Suprapubic skin (tissue), 3 donors: ENCODE data around the gene GARIN5B.

ENCODE experiments used
- POLR2AphosphoS5 ChIP-seq, 3 donors: sonication (generic); formaldehyde crosslinking; IDR thresholded peaks; one replicate each; pipeline ENCODE4 v1.6.1; 2017; ENCODE audit warnings: antibody characterized with exemption in 3 of 3
- TF ChIP-seq, protein P1 (sequence below), 2 donors: fragments of 200-600 bp in 1 of 2; fragments of 450-650 bp in 1 of 2; sonication (generic) in 1 of 2; IDR thresholded peaks; one replicate each; pipeline ENCODE4 v1.5.1; 2016 to 2019; ENCODE audit warnings: antibody characterized with exemption in 2 of 2, mild to moderate bottlenecking in 1 of 2, moderate library complexity in 1 of 2

DNA sequence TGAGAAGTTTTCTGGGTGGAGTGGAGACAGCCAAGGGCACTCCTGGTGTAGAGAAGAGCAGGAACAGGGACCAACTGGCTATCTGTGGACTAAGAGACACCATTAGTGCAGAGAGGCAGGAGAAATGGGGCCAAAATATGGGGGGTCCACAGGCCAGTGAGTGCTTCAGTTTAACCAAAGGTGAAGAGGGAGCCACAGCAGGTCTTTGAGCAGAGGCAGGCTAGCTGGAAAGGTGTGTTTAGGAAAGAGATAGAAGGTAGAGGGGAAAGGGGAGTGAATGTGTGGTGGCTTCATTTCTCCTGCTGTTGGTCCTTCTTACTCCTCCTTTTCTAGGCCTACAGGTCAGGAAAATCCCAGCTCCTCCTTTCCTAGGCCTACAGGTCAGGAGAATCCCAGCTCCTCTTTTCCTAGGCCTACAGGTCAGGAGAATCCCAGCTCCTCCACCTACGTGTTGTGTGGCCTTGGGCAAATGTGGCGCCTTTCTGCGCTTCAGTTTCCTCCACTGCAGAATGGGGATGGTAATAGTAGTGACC, 19.5 kb upstream of the GARIN5B start:
- TF ChIP-seq, protein P1, sequence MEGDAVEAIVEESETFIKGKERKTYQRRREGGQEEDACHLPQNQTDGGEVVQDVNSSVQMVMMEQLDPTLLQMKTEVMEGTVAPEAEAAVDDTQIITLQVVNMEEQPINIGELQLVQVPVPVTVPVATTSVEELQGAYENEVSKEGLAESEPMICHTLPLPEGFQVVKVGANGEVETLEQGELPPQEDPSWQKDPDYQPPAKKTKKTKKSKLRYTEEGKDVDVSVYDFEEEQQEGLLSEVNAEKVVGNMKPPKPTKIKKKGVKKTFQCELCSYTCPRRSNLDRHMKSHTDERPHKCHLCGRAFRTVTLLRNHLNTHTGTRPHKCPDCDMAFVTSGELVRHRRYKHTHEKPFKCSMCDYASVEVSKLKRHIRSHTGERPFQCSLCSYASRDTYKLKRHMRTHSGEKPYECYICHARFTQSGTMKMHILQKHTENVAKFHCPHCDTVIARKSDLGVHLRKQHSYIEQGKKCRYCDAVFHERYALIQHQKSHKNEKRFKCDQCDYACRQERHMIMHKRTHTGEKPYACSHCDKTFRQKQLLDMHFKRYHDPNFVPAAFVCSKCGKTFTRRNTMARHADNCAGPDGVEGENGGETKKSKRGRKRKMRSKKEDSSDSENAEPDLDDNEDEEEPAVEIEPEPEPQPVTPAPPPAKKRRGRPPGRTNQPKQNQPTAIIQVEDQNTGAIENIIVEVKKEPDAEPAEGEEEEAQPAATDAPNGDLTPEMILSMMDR (IDR thresholded peaks at IDR 0.05), result no peak
- no peak for TF ChIP-seq POLR2AphosphoS5 (IDR thresholded peaks at IDR 0.05)
